Large intestine (tissue), 3 donors: ENCODE measurements around the gene LACTBL1. TPM values are rescaled to one million over a fixed set of nuclear protein-coding genes. Genes with fewer than 3 reads are reported as not detected.
"Not testable (repeated sequence)": the region's sequence is repeated elsewhere in the genome, so short reads cannot be mapped to it uniquely, and the experiment has no call there.

Experiments used
- DNase-seq, 2 donors: peaks; one replicate each; pipeline versions ENCODE4 v3.0.0 to v3.0.0-alpha.2; 2013
- H3K27ac ChIP-seq: one replicate; pipeline ENCODE4 v1.5.1; 2013; ENCODE audit warnings: low read length
- H3K27me3 ChIP-seq: 2 replicates; pipeline ENCODE4 v1.6.1; 2013; ENCODE audit warnings: low read length; ENCODE audit not compliant: control insufficient read depth, insufficient read depth
- H3K36me3 ChIP-seq: 2 replicates; pipeline ENCODE4 v1.6.1; 2013; ENCODE audit warnings: low read length; ENCODE audit not compliant: control insufficient read depth, insufficient read depth
- H3K4me1 ChIP-seq: one replicate; pipeline ENCODE4 v1.6.1; 2013; ENCODE audit warnings: low read length; ENCODE audit not compliant: control insufficient read depth, insufficient read depth
- H3K4me3 ChIP-seq: one replicate; pipeline ENCODE4 v1.5.1; 2013; ENCODE audit warnings: low read length
- H3K9me3 ChIP-seq: one replicate; pipeline ENCODE4 v1.6.1; 2013; ENCODE audit warnings: mild to moderate bottlenecking, low read depth, low read length, moderate library complexity; ENCODE audit not compliant: control insufficient read depth
- WGBS: methylation state at CpG from one replicate; pipeline ENCODE4 v1.1.5; 2013; ENCODE audit warnings: low lambda C conversion rate; ENCODE audit not compliant: insufficient coverage; 5-methylcytosine and 5-hydroxymethylcytosine counted together
- polyA plus RNA-seq: library from polyadenylated mRNA; unstranded; fragments of 120-200 nt; gene quantifications from one replicate; pipeline ENCODE4 v1.2.1, GENCODE V29; 2013

Gene LACTBL1
- polyA plus RNA-seq, 1 donor = not detected

GRCh38 chr1:23004769-23005168, 32.1 kb upstream of the LACTBL1 start:
- DNase-seq, H3K36me3 ChIP-seq, H3K4me3 ChIP-seq, H3K27me3 ChIP-seq, H3K4me1 ChIP-seq, H3K27ac ChIP-seq, H3K9me3 ChIP-seq: not testable (repeated sequence)
- 43% methylated on average over 1 of the region's 3 CpGs for WGBS

GRCh38 chr1:23004112-23004511, 31.4 kb upstream of the LACTBL1 start:
- no peak for DNase-seq
- H3K4me3 ChIP-seq = no peak overlapping the region
- no peaks in the 10 kb centered on the region for H3K4me1 ChIP-seq
- H3K36me3 ChIP-seq = no peaks in the 10 kb centered on the region
- no peaks in the 10 kb centered on the region for H3K9me3 ChIP-seq
- no peak overlapping the region for H3K27ac ChIP-seq
- WGBS = no CpG with 5 or more reads among the region's 3 CpGs
- no peaks in the 10 kb centered on the region for H3K27me3 ChIP-seq

- H3K9me3 ChIP-seq, H3K36me3 ChIP-seq, H3K27ac ChIP-seq, H3K4me1 ChIP-seq, H3K4me3 ChIP-seq, H3K27me3 ChIP-seq, DNase-seq: not testable (repeated sequence)
- no CpG with 5 or more reads among the region's 7 CpGs for WGBS
Measured at GRCh38 chr1:23002218-23002617, 29.6 kb upstream of the LACTBL1 start.

GRCh38 chr1:23000133-23000532, 27.5 kb upstream of the LACTBL1 start:
- WGBS = no CpG with 5 or more reads among the region's 3 CpGs
- not testable (repeated sequence) for H3K36me3 ChIP-seq, DNase-seq, H3K9me3 ChIP-seq, H3K27ac ChIP-seq, H3K4me3 ChIP-seq, H3K4me1 ChIP-seq, H3K27me3 ChIP-seq

- WGBS = no CpG with 5 or more reads among the region's 5 CpGs
- not testable (repeated sequence) for H3K4me3 ChIP-seq, H3K36me3 ChIP-seq, H3K27me3 ChIP-seq, DNase-seq, H3K27ac ChIP-seq, H3K4me1 ChIP-seq, H3K9me3 ChIP-seq
Measured at GRCh38 chr1:22997528-22997927, 24.9 kb upstream of the LACTBL1 start.

- H3K27ac ChIP-seq = no peak overlapping the region
- no peaks in the 10 kb centered on the region for H3K4me1 ChIP-seq
- H3K9me3 ChIP-seq = peaks cover 4% of the 10 kb centered on the region
- no peaks in the 10 kb centered on the region for H3K36me3 ChIP-seq
- H3K27me3 ChIP-seq = no peaks in the 10 kb centered on the region
- H3K4me3 ChIP-seq = no peak overlapping the region
- DNase-seq = no peak
Measured at GRCh38 chr1:22995774-22996173, 23.1 kb upstream of the LACTBL1 start.

- not testable (repeated sequence) for H3K9me3 ChIP-seq, DNase-seq, H3K4me3 ChIP-seq, H3K36me3 ChIP-seq, H3K27ac ChIP-seq, H3K27me3 ChIP-seq, H3K4me1 ChIP-seq
- no CpG with 5 or more reads among the region's 6 CpGs for WGBS
Measured at GRCh38 chr1:22993220-22993795, 20.6 kb upstream of the LACTBL1 start.

GRCh38 chr1:22992384-22992783, 19.7 kb upstream of the LACTBL1 start:
- H3K27ac ChIP-seq, H3K27me3 ChIP-seq, H3K36me3 ChIP-seq, H3K4me1 ChIP-seq, H3K9me3 ChIP-seq, H3K4me3 ChIP-seq, DNase-seq: not testable (repeated sequence)
- 61% methylated on average over 2 of the region's 3 CpGs for WGBS

GRCh38 chr1:22983944-22984343, 11.3 kb upstream of the LACTBL1 start:
- H3K27ac ChIP-seq = no peak overlapping the region
- no peaks in the 10 kb centered on the region for H3K4me1 ChIP-seq
- no peak overlapping the region for H3K4me3 ChIP-seq
- no peaks in the 10 kb centered on the region for H3K36me3 ChIP-seq
- no peaks in the 10 kb centered on the region for H3K9me3 ChIP-seq
- H3K27me3 ChIP-seq = no peaks in the 10 kb centered on the region
- no peak for DNase-seq
- WGBS = 52% methylated on average over 3 of the region's 4 CpGs

GRCh38 chr1:22980471-22980790, 7.8 kb upstream of the LACTBL1 start:
- H3K4me1 ChIP-seq, H3K9me3 ChIP-seq, H3K27me3 ChIP-seq, H3K36me3 ChIP-seq, DNase-seq, H3K27ac ChIP-seq, H3K4me3 ChIP-seq: not testable (repeated sequence)
- WGBS = no CpG with 5 or more reads among the region's 3 CpGs

GRCh38 chr1:22978299-22978698, 5.6 kb upstream of the LACTBL1 start:
- H3K27ac ChIP-seq = no peak overlapping the region
- WGBS = no CpG with 5 or more reads among the region's 3 CpGs
- H3K4me3 ChIP-seq = no peak overlapping the region
- no peaks in the 10 kb centered on the region for H3K36me3 ChIP-seq
- H3K4me1 ChIP-seq = no peaks in the 10 kb centered on the region
- H3K9me3 ChIP-seq = no peaks in the 10 kb centered on the region
- no peaks in the 10 kb centered on the region for H3K27me3 ChIP-seq
- no peak for DNase-seq
